Tibial artery (tissue), 4 donors: ENCODE data around the gene EFNA5.

ENCODE experiments used
- DNase-seq, 2 donors: peaks; one replicate each; pipeline ENCODE4 v3.0.0-alpha.2; 2019
- H3K27ac ChIP-seq, 2 donors: fragments of 200-600 bp; sonication (generic) in 1 of 2; 1 replicate in 1 of 2; 2 replicates in 1 of 2; pipeline ENCODE4 v1.5.1; 2018 to 2019; ENCODE audit warnings: mild to moderate bottlenecking in 1 of 2
- H3K27me3 ChIP-seq, 2 donors: fragments of 200-600 bp; sonication (generic) in 1 of 2; one replicate each; pipeline versions ENCODE4 v1.5.1 to v1.6.0; 2016 to 2019
- H3K36me3 ChIP-seq, 3 donors: fragments of 200-600 bp; sonication (generic) in 2 of 3; one replicate each; pipeline ENCODE4 v1.5.1; 2016 to 2019; ENCODE audit warnings: mild to moderate bottlenecking in 2 of 3
- H3K4me1 ChIP-seq, 4 donors: fragments of 200-600 bp; sonication (generic) in 2 of 4; 1 replicate in 3 of 4; 2 replicates in 1 of 4; pipeline ENCODE4 v1.5.1; 2016 to 2019
- H3K4me3 ChIP-seq, 2 donors: fragments of 200-600 bp; sonication (generic) in 1 of 2; 1 replicate in 1 of 2; 2 replicates in 1 of 2; pipeline ENCODE4 v1.5.1; 2018 to 2019; ENCODE audit warnings: mild to moderate bottlenecking in 2 of 2
- H3K9me3 ChIP-seq, 3 donors: fragments of 200-600 bp; sonication (generic) in 1 of 3; one replicate each; pipeline ENCODE4 v1.5.1; 2016 to 2019
- intact Hi-C: fragments of 100-400 bp; cut with DNase I; formaldehyde crosslinking; loops from one replicate; pipeline ENCODE4 v1.15.0; 2023; ENCODE audit warnings: low total_unique reads
- TF ChIP-seq, protein P1 (sequence below), 2 experiments: fragments of 200-600 bp in 1 of 2; fragments of 450-650 bp in 1 of 2; IDR thresholded peaks; one replicate each; pipeline ENCODE4 v1.5.1; 2017 to 2019; ENCODE audit warnings: antibody characterized with exemption in 2 of 2, mild to moderate bottlenecking in 1 of 2, moderate library complexity in 1 of 2

The EFNA5 gene

DNA sequence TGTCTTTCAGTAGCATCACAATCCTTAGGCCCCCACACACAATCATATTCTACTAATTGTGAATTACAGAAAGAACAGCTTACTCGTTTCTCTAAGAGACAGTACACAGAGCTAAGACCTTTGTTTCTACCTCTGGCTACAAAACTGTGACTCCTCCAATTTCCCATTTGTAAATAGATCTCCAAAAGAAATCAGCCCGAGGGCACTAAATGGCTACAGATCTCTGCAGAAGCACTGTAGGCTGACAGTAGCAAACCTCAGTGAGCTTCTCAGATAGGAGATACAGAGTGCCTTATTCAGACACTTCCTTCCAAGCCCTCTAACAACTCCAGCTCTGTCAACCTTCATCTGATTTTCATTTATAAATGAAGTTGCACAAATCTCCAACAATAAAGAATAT is 51.0 kb downstream of the EFNA5 start:
- H3K27me3 ChIP-seq = no peaks in the 10 kb centered on the region
- DNase-seq = no peak
- no peaks in the 10 kb centered on the region for H3K9me3 ChIP-seq
- H3K4me1 ChIP-seq = peaks cover 0 to 3% (median 0%) of the 10 kb centered on the region in 4 donors
- TF ChIP-seq, protein P1, sequence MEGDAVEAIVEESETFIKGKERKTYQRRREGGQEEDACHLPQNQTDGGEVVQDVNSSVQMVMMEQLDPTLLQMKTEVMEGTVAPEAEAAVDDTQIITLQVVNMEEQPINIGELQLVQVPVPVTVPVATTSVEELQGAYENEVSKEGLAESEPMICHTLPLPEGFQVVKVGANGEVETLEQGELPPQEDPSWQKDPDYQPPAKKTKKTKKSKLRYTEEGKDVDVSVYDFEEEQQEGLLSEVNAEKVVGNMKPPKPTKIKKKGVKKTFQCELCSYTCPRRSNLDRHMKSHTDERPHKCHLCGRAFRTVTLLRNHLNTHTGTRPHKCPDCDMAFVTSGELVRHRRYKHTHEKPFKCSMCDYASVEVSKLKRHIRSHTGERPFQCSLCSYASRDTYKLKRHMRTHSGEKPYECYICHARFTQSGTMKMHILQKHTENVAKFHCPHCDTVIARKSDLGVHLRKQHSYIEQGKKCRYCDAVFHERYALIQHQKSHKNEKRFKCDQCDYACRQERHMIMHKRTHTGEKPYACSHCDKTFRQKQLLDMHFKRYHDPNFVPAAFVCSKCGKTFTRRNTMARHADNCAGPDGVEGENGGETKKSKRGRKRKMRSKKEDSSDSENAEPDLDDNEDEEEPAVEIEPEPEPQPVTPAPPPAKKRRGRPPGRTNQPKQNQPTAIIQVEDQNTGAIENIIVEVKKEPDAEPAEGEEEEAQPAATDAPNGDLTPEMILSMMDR (IDR thresholded peaks at IDR 0.05) = no peak
- no peak overlapping the region for H3K4me3 ChIP-seq
- H3K27ac ChIP-seq = no peak overlapping the region
- H3K36me3 ChIP-seq = no peaks in the 10 kb centered on the region
- intact Hi-C loops = no loop called here

DNA sequence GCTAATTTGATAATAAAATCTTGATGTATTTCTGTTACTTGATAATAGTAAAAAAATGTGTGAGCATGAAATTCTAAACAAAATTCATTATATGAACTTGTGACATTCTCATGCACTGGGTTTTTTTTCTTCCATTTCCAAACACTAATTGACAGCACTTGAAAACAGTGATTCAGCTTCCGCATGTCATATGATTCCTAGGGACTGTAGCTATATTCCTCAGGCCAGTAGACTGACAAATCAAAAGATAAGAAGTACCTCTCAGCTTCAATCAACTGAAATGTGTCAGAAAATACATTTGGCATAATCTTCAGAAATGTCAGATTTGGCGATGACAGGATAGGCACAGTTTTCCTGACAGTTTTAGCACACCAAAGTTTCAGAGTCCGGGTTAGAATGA is 52.5 kb downstream of the EFNA5 start:
- DNase-seq = no peak
- no peak overlapping the region for H3K27ac ChIP-seq
- TF ChIP-seq, protein P1 (IDR thresholded peaks at IDR 0.05) = no peak
- H3K27me3 ChIP-seq = no peaks in the 10 kb centered on the region
- intact Hi-C loops = no loop called here
- peaks cover 0 to 3% (median 0%) of the 10 kb centered on the region in 4 donors for H3K4me1 ChIP-seq
- no peaks in the 10 kb centered on the region for H3K9me3 ChIP-seq
- no peaks in the 10 kb centered on the region for H3K36me3 ChIP-seq
- no peak overlapping the region for H3K4me3 ChIP-seq

DNA sequence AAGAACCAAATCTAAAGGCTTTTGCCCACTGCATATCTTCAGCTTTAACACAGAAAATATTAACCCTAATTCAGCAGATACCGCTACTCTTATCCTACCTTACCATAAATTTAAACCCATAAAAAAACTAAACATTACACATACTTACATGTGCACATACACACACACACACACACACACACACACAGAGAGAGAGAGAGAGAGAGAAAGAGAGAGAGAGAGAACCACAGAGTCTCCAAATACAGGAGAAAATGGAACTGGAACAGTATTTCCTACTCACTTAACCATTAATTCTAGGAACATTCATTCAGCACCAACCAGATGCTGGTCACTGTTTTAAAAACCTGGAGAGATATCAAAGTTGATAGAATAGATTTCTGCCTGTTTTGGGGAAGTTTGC is 53.7 kb downstream of the EFNA5 start:
- TF ChIP-seq, protein P1 (IDR thresholded peaks at IDR 0.05) = no peak
- intact Hi-C loops = no loop called here
- Histone ChIP-seq H3K9me3 (no peaks in the 10 kb centered on the region), H3K27ac (no peak overlapping the region), H3K27me3 (no peaks in the 10 kb centered on the region), H3K36me3 (no peaks in the 10 kb centered on the region), H3K4me1 (peaks cover 0 to 3% (median 0%) of the 10 kb centered on the region in 4 donors), H3K4me3 (no peak overlapping the region)
- DNase-seq = no peak

DNA sequence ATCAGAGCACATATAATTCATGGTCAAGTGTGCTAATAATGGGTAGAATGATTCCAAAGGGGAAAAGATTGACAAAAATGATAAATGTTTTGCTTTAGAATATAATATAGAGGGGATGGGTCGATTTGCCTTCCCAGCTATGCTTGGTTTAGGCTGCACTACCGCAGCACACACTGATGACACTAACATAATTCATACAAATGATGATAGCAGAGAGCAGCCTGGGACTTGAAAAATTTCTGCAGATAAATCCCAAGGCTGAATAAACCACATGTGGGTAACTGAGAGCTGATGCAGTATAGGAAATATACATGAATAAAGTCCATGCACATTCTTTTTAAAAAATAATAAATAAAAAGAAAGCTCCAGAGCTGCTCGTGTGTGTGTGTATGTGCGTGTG is 54.5 kb downstream of the EFNA5 start:
- Histone ChIP-seq H3K4me3 (no peak overlapping the region), H3K27ac (no peak overlapping the region), H3K27me3 (no peaks in the 10 kb centered on the region), H3K4me1 (peaks cover 0 to 3% (median 0%) of the 10 kb centered on the region in 4 donors), H3K9me3 (no peaks in the 10 kb centered on the region), H3K36me3 (no peaks in the 10 kb centered on the region)
- intact Hi-C loops = no loop called here
- no peak for DNase-seq
- TF ChIP-seq, protein P1 (IDR thresholded peaks at IDR 0.05) = no peak

DNA sequence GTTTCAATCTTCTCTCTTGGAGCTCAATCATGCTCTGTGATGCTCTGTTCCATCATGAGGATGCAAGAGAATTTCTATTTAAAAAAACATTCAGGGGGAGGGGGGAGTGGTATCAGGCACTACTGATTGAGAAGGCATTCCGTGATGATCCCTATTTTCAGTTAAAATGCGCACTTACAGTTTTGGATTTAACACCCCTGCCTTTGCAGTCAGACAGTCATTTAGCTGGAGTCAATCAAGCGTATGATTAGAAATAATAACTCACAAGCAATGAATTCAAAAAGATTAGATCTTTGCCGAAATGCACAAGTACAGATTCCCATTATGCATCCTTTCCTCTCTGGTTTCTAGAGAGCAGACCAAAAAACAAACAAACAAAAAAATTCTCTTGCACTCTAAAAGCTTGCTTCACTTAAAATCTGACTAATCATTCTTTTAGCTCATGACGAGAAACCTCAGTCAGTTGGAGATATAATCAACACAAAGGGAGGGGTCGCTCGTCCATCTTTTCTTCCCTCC is 55.4 kb downstream of the EFNA5 start:
- Histone ChIP-seq H3K36me3 (no peaks in the 10 kb centered on the region), H3K27me3 (no peaks in the 10 kb centered on the region), H3K27ac (no peak overlapping the region), H3K4me1 (peaks cover 0 to 3% (median 0%) of the 10 kb centered on the region in 4 donors), H3K4me3 (no peak overlapping the region), H3K9me3 (no peaks in the 10 kb centered on the region)
- TF ChIP-seq, protein P1 (IDR thresholded peaks at IDR 0.05) = no peak
- intact Hi-C loops = no loop called here
- no peak for DNase-seq

DNA sequence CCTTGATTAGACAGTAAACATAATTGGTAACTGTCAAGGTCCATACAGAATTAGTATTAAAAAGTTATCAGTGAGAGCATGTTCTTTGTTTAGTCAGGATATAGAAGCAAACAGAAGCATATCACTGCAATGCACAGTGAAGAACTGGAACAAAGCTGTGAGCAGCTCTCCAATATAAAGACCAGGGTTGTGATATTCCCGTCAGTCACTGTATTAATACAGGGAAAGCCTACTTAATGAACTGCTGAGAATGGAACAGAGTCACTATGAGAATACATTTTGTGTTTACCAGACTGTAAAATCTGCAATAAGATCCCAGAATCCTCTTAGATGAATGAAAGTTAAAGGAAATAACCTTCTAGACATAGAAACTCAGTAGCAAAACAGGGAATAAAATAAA is 58.2 kb downstream of the EFNA5 start:
- H3K4me1 ChIP-seq = peaks cover 0 to 3% (median 0%) of the 10 kb centered on the region in 4 donors
- no peaks in the 10 kb centered on the region for H3K36me3 ChIP-seq
- H3K4me3 ChIP-seq = no peak overlapping the region
- H3K27ac ChIP-seq = no peak overlapping the region
- no peaks in the 10 kb centered on the region for H3K9me3 ChIP-seq
- TF ChIP-seq, protein P1 (IDR thresholded peaks at IDR 0.05) = no peak
- DNase-seq = no peak
- intact Hi-C loops = no loop called here
- no peaks in the 10 kb centered on the region for H3K27me3 ChIP-seq
